Testis (tissue), 3 donors: ENCODE measurements around the gene NDUFA7. TPM values are rescaled to one million over a fixed set of nuclear protein-coding genes. Genes with fewer than 3 reads are reported as not detected.
A peak's percentile ranks its signal among the peaks of the same experiment; 100 is the strongest.

Experiments
- DNase-seq: peaks from one replicate; pipeline ENCODE4 v3.0.0-alpha.2; 2019
- H3K27ac ChIP-seq, 2 donors: fragments of 200-600 bp; sonication (generic); one replicate each; pipeline ENCODE4 v1.5.1; 2019
- H3K27me3 ChIP-seq: fragments of 200-600 bp; sonication (generic); one replicate; pipeline ENCODE4 v1.5.1; 2019
- H3K36me3 ChIP-seq: fragments of 200-600 bp; sonication (generic); one replicate; pipeline ENCODE4 v1.5.1; 2017; ENCODE audit warnings: low read depth; ENCODE audit errors: missing control alignments
- H3K4me1 ChIP-seq: fragments of 200-600 bp; sonication (generic); one replicate; pipeline ENCODE4 v1.5.1; 2019
- H3K4me3 ChIP-seq, 2 donors: fragments of 200-600 bp; sonication (generic); one replicate each; pipeline ENCODE4 v1.5.1; 2017 to 2019
- H3K9me3 ChIP-seq: fragments of 200-600 bp; sonication (generic); one replicate; pipeline ENCODE4 v1.5.1; 2017
- POLR2A ChIP-seq: fragments of 450-650 bp; IDR thresholded peaks from one replicate; pipeline ENCODE4 v1.6.1; 2017; ENCODE audit warnings: antibody characterized with exemption, mild to moderate bottlenecking, moderate library complexity
- WGBS, 2 donors: methylation state at CpG; one replicate each; pipeline ENCODE4 v1.1.5; 2018; 5-methylcytosine and 5-hydroxymethylcytosine counted together
- intact Hi-C: fragments of 100-400 bp; cut with DNase I; formaldehyde crosslinking; loops from one replicate; pipeline ENCODE4 v1.15.1; 2023; ENCODE audit warnings: low total_unique reads
- polyA plus RNA-seq: library from polyadenylated mRNA; stranded (reverse); fragments of 350-450 nt; fragmentation: Illumina TruSeq; extraction: RNeasy Lipid Tissue Mini Kit (QIAGEN cat#74804); gene quantifications from one replicate; pipeline ENCODE4 v1.2.3, GENCODE V29; 2014; ENCODE audit warnings: low read depth, low replicate concordance; ENCODE audit not compliant: insufficient read depth
- total RNA-seq, 2 donors: library from RNA; depleted of rRNA; stranded (reverse); fragments of >200 nt; gene quantifications; one replicate each; pipeline ENCODE4 v1.2.3, GENCODE V29; 2016
- TF ChIP-seq, protein P1 (sequence below), 3 experiments: fragments of 450-650 bp in 2 of 3; fragments of 200-600 bp in 1 of 3; sonication (generic) in 1 of 3; IDR thresholded peaks; one replicate each; pipeline ENCODE4 v1.5.1; 2016 to 2019; ENCODE audit warnings: antibody characterized with exemption in 3 of 3, mild to moderate bottlenecking in 2 of 3, moderate library complexity in 1 of 3

Gene NDUFA7
- total and polyA plus RNA-seq, 3 donors from 2014 or later: 38.2 to 91.2 (median 50.5) TPM

- Histone ChIP-seq H3K27ac (no peak overlapping the region), H3K4me3 (peak overlapping the region; percentile 21 to 36), H3K4me1 (peaks cover 10% of the 10 kb centered on the region), H3K36me3 (no peaks in the 10 kb centered on the region), H3K9me3 (no peaks in the 10 kb centered on the region), H3K27me3 (no peaks in the 10 kb centered on the region)
- TF ChIP-seq, protein P1, sequence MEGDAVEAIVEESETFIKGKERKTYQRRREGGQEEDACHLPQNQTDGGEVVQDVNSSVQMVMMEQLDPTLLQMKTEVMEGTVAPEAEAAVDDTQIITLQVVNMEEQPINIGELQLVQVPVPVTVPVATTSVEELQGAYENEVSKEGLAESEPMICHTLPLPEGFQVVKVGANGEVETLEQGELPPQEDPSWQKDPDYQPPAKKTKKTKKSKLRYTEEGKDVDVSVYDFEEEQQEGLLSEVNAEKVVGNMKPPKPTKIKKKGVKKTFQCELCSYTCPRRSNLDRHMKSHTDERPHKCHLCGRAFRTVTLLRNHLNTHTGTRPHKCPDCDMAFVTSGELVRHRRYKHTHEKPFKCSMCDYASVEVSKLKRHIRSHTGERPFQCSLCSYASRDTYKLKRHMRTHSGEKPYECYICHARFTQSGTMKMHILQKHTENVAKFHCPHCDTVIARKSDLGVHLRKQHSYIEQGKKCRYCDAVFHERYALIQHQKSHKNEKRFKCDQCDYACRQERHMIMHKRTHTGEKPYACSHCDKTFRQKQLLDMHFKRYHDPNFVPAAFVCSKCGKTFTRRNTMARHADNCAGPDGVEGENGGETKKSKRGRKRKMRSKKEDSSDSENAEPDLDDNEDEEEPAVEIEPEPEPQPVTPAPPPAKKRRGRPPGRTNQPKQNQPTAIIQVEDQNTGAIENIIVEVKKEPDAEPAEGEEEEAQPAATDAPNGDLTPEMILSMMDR (IDR thresholded peaks at IDR 0.05): no peak
- TF ChIP-seq POLR2A: no peak
- WGBS, 2 donors: 2 to 16% methylated on average over 34 to 88 of the region's 117 CpGs
- peak; percentile 63 for DNase-seq
- intact Hi-C loops: no loop called here
Observed at GRCh38 chr19:8334458-8335342, 13.5 kb upstream of the NDUFA7 start.

GRCh38 chr19:8333767-8334457 is 12.7 kb upstream of the NDUFA7 start:
- Histone ChIP-seq H3K4me3 (peak overlapping the region; percentile 21 to 36), H3K36me3 (no peaks in the 10 kb centered on the region), H3K27ac (no peak overlapping the region), H3K4me1 (peaks cover 10% of the 10 kb centered on the region), H3K27me3 (no peaks in the 10 kb centered on the region), H3K9me3 (no peaks in the 10 kb centered on the region)
- 13 to 22% methylated on average over 13 to 48 of the region's 48 CpGs for WGBS, 2 donors
- DNase-seq: no peak
- TF ChIP-seq, protein P1 (IDR thresholded peaks at IDR 0.05): no peak
- TF ChIP-seq POLR2A: no peak
- intact Hi-C loops: no loop called here

DNA sequence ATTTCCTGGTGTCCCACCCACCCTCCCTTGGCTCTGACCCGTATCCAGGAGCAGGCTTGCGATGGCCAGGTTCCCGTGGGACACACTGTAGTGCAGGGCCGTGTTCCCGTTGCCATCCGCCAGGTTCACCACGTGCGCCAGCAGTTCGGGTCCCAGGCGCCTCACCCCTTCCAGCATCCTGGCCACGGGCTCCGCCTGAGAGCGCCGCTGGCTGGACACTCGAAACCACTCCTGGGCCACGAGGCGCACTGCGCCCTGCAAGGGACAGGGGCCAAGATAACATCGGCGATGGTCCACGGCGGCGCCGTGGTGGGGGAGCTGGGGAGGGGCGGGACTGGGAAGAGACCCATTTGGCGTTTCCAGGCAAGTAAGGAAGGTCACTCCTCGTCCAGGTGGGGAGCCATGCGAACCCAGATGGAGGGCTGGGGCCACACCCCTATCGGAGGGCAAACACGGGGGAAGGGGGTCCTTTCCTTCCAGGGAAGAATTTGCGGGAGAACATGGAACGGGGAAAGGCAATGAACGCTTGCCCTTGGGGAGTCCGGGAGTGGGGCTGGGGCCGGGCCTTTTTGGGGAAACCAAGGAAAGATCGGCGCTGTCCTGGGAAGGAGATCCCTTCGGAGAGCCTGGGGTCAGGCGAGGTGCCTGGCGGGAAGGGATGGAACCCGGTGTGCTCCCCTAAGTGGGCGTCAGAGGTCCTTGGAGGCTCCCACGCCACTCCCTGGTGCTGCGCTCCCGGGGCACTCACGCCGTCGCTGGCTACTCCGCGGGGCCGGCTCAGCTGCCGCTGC is 12.0 kb upstream of the NDUFA7 start:
- Histone ChIP-seq H3K9me3 (no peaks in the 10 kb centered on the region), H3K4me3 (peak overlapping the region in 1 of 2 donors; percentile 36), H3K27ac (no peak overlapping the region), H3K4me1 (peaks cover 10% of the 10 kb centered on the region), H3K36me3 (no peaks in the 10 kb centered on the region), H3K27me3 (no peaks in the 10 kb centered on the region)
- TF ChIP-seq, protein P1 (IDR thresholded peaks at IDR 0.05): no peak
- no peak for TF ChIP-seq POLR2A
- intact Hi-C loops: no loop called here
- 13 to 16% methylated on average over 35 to 48 of the region's 52 CpGs for WGBS, 2 donors
- DNase-seq: no peak

- H3K27ac ChIP-seq: no peak overlapping the region
- intact Hi-C loops: no loop called here
- H3K36me3 ChIP-seq: no peaks in the 10 kb centered on the region
- TF ChIP-seq POLR2A: no peak
- TF ChIP-seq, protein P1 (IDR thresholded peaks at IDR 0.05): no peak
- DNase-seq: no peak
- H3K9me3 ChIP-seq: no peaks in the 10 kb centered on the region
- H3K4me1 ChIP-seq: peaks cover 10% of the 10 kb centered on the region
- H3K27me3 ChIP-seq: no peaks in the 10 kb centered on the region
- 75 to 92% methylated on average over 8 of the region's 8 CpGs for WGBS, 2 donors
- no peak overlapping the region for H3K4me3 ChIP-seq
Observed at GRCh38 chr19:8331263-8331845, 10.2 kb upstream of the NDUFA7 start.
